ENCODE results near the gene SLC39A5. TPM values are rescaled to one million over a fixed set of nuclear protein-coding genes. Genes with fewer than 3 reads are reported as not detected.

The SLC39A5 gene
- total RNA-seq, 1 donor from 2014 or later: not detected

DNA sequence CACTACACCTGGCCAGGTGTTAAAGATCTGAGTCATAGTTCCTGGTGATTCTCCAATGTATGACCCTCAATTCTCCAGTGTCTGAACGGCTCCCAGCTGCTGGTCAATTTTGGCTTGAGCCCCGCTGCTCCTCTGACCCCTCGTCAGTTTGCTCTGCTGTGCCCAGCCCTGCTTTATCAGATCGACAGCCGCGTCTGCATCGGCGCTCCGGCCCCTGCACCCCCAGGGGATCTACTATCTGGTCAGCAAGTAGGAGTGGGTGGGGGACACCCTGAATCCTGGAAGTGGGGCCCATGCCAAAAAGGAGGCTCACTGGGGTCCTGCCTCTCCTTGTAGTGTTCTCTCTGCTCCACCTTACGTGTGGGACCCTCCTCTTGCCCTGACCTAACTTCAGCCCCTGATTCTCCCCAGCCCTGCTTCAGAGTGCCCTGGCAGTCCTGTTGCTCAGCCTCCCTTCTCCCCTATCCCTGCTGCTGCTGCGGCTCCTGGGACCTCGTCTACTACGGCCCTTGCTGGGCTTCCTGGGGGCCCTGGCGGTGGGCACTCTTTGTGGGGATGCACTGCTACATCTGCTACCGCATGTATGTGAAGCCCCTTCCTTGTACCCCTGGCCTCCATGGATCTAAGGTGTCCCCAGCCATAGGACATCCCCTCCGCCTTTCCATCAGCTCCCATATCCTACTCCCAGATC lies 5.0 kb downstream of the SLC39A5 start:
- Mint-ChIP-seq H3K9me3 (ENCODE audit: unreplicated experiment) (no peaks in the 10 kb centered on the region), H3K27me3 (ENCODE audit: unreplicated experiment) (peaks cover 12% of the 10 kb centered on the region), H3K4me3 (ENCODE audit: unreplicated experiment) (no peak overlapping the region), H3K36me3 (ENCODE audit: low read depth, unreplicated experiment) (peaks cover 6% of the 10 kb centered on the region), H3K4me1 (ENCODE audit: unreplicated experiment) (no peaks in the 10 kb centered on the region), H3K27ac (ENCODE audit: unreplicated experiment) (no peak overlapping the region)
- TF ChIP-seq, protein P1, sequence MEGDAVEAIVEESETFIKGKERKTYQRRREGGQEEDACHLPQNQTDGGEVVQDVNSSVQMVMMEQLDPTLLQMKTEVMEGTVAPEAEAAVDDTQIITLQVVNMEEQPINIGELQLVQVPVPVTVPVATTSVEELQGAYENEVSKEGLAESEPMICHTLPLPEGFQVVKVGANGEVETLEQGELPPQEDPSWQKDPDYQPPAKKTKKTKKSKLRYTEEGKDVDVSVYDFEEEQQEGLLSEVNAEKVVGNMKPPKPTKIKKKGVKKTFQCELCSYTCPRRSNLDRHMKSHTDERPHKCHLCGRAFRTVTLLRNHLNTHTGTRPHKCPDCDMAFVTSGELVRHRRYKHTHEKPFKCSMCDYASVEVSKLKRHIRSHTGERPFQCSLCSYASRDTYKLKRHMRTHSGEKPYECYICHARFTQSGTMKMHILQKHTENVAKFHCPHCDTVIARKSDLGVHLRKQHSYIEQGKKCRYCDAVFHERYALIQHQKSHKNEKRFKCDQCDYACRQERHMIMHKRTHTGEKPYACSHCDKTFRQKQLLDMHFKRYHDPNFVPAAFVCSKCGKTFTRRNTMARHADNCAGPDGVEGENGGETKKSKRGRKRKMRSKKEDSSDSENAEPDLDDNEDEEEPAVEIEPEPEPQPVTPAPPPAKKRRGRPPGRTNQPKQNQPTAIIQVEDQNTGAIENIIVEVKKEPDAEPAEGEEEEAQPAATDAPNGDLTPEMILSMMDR (IDR thresholded peaks at IDR 0.05; ENCODE audit: unreplicated experiment): no peak
- DNase-seq (ENCODE audit: low spot score): no peak

DNA sequence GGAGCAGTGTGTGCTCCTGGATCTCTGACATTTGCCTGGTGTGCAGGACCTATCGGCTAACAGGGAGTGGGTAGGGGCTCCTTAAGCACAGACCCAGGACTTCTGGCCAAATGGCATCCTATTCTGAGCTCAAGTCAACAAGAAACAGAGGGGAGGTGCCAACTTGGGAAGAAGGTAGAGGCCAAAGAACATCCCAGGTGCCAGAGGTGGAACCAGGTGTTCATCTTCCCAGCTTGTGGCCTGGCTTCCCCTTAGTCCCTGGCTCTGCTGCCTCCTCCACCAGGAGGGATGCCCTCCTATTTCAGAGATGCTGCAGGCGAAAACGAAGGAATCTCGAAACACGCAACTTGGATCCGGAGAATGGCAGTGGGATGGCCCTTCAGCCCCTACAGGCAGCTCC lies 6.2 kb downstream of the SLC39A5 start:
- Mint-ChIP-seq H3K9me3 (ENCODE audit: unreplicated experiment) (no peaks in the 10 kb centered on the region), H3K4me3 (ENCODE audit: unreplicated experiment) (no peak overlapping the region), H3K27me3 (ENCODE audit: unreplicated experiment) (peaks cover 13% of the 10 kb centered on the region), H3K27ac (ENCODE audit: unreplicated experiment) (peak overlapping the region; percentile 13), H3K36me3 (ENCODE audit: low read depth, unreplicated experiment) (peaks cover 11% of the 10 kb centered on the region), H3K4me1 (ENCODE audit: unreplicated experiment) (no peaks in the 10 kb centered on the region)
- DNase-seq (ENCODE audit: low spot score): no peak
- TF ChIP-seq, protein P1 (IDR thresholded peaks at IDR 0.05; ENCODE audit: unreplicated experiment): no peak

DNA sequence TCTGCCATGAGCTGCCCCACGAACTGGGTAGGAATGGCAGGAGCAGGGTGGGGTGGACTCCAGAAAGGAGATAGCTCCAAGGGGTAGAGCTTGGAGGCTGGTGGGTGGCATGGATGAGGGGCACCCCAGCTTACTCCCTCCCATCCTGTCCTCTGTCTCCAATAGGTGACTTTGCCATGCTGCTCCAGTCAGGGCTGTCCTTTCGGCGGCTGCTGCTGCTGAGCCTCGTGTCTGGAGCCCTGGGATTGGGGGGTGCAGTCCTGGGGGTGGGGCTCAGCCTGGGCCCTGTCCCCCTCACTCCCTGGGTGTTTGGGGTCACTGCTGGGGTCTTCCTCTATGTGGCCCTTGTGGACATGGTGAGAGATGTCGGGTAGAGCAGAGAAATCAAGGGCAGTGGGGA lies 7.1 kb downstream of the SLC39A5 start:
- DNase-seq (ENCODE audit: low spot score): no peak
- Mint-ChIP-seq H3K4me1 (ENCODE audit: unreplicated experiment) (no peaks in the 10 kb centered on the region), H3K27ac (ENCODE audit: unreplicated experiment) (peak overlapping the region; percentile 25), H3K4me3 (ENCODE audit: unreplicated experiment) (no peak overlapping the region), H3K36me3 (ENCODE audit: low read depth, unreplicated experiment) (peaks cover 20% of the 10 kb centered on the region), H3K27me3 (ENCODE audit: unreplicated experiment) (peaks cover 12% of the 10 kb centered on the region), H3K9me3 (ENCODE audit: unreplicated experiment) (no peaks in the 10 kb centered on the region)
- TF ChIP-seq, protein P1 (IDR thresholded peaks at IDR 0.05; ENCODE audit: unreplicated experiment): no peak

DNA sequence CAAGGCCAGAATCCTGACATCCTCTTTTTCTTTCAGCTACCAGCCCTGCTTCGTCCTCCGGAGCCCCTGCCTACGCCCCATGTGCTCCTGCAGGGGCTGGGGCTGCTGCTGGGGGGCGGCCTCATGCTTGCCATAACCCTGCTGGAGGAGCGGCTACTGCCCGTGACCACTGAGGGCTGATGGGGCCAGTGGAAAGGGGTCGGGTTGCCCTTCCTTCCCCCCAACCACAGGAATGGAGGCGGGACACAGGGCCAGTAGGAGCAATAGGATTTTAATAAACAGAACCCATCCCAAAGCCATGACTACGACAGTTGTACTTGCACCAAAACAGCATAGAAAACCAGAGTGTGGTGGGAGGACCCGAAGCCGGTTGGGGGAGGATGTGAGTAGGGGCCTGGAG lies 7.7 kb downstream of the SLC39A5 start:
- no peak overlapping the region for H3K27ac Mint-ChIP-seq (ENCODE audit: unreplicated experiment)

More for the DNA sequence above, 7.7 kb downstream of the SLC39A5 start:
- Mint-ChIP-seq H3K36me3 (ENCODE audit: low read depth, unreplicated experiment) (peaks cover 26% of the 10 kb centered on the region), H3K27me3 (ENCODE audit: unreplicated experiment) (peaks cover 13% of the 10 kb centered on the region), H3K4me1 (ENCODE audit: unreplicated experiment) (no peaks in the 10 kb centered on the region), H3K4me3 (ENCODE audit: unreplicated experiment) (no peak overlapping the region), H3K9me3 (ENCODE audit: unreplicated experiment) (no peaks in the 10 kb centered on the region)
- no peak for DNase-seq (ENCODE audit: low spot score)
- TF ChIP-seq, protein P1 (IDR thresholded peaks at IDR 0.05; ENCODE audit: unreplicated experiment): no peak
